H1 (cell line): Measurements from ENCODE around the gene SLIT3. TPM values are rescaled to one million over a fixed set of nuclear protein-coding genes. Genes with fewer than 3 reads are reported as not detected.

Experiments
- CTCF ChIA-PET: fragments of 300-600 bp; sonication (Branson Sonifier 250); formaldehyde crosslinking; loops from one replicate; lab custom pipeline; 2021; ENCODE audit not compliant: partially characterized antibody; lab: Charles Lee
- POLR2A ChIA-PET: fragments of 300-600 bp; sonication (Branson Sonifier 250); formaldehyde crosslinking; loops from one replicate; lab custom pipeline; 2021; ENCODE audit warnings: inconsistent platforms; ENCODE audit not compliant: partially characterized antibody; lab: Charles Lee
- DNase-seq, 2 experiments: peaks; one replicate each; pipeline versions ENCODE4 v3.0.0 to v3.0.0-alpha.2; 2010 to 2022; ENCODE audit warnings: low spot score in 2 of 2, low read depth in 1 of 2, mixed read lengths in 1 of 2
- FAIRE-seq: peaks from 2 replicates; lab custom pipeline; 2011; peaks lifted over from hg19 to GRCh38; lab: Jason Lieb, UNC
- H2AFZ ChIP-seq: 2 replicates; pipeline ENCODE4 v1.8.1; 2012; ENCODE audit warnings: low read length, inconsistent platforms
- H2AK5ac ChIP-seq: 2 replicates; pipeline ENCODE4 v1.6.1; 2013; ENCODE audit warnings: low read depth, low read length
- H2BK120ac ChIP-seq: replicated peaks from 2 replicates; pipeline ENCODE3; 2013; ENCODE audit warnings: low read depth, low read length, inconsistent platforms
- H2BK12ac ChIP-seq: 2 replicates; pipeline ENCODE4 v1.6.1; 2013; ENCODE audit warnings: low read depth, low read length
- H2BK15ac ChIP-seq: 2 replicates; pipeline ENCODE4 v1.6.1; 2013; ENCODE audit warnings: low read length
- H2BK20ac ChIP-seq: 2 replicates; pipeline ENCODE4 v1.6.1; 2013; ENCODE audit warnings: low read length
- H2BK5ac ChIP-seq: 2 replicates; pipeline ENCODE4 v1.6.1; 2013; ENCODE audit warnings: low read depth, low read length
- H3K14ac ChIP-seq: 2 replicates; pipeline ENCODE4 v1.6.1; 2013; ENCODE audit warnings: inconsistent platforms; ENCODE audit not compliant: insufficient read length
- H3K18ac ChIP-seq: 2 replicates; pipeline ENCODE4 v1.6.1; 2013; ENCODE audit warnings: low read length; ENCODE audit errors: extremely low read depth
- H3K23ac ChIP-seq: 2 replicates; pipeline ENCODE4 v1.6.1; 2013; ENCODE audit warnings: inconsistent platforms; ENCODE audit not compliant: insufficient read length
- H3K23me2 ChIP-seq: 2 replicates; pipeline ENCODE4 v1.6.1; 2013; ENCODE audit warnings: low read depth, low read length
- H3K27ac ChIP-seq: 2 replicates; pipeline ENCODE4 v1.6.1; 2011; ENCODE audit warnings: low read depth, low read length, inconsistent platforms
- H3K27me3 ChIP-seq, 4 experiments: replicated peaks in 1 of 4; 1 replicate in 1 of 4; 2 replicates in 3 of 4; pipeline versions ENCODE4 v1.6.1 to v1.8.1; 2011 to 2013; ENCODE audit warnings: low read length in 3 of 4, mild to moderate bottlenecking in 3 of 4, inconsistent platforms in 2 of 4, mixed read lengths in 2 of 4, moderate library complexity in 1 of 4; ENCODE audit not compliant: control insufficient read depth in 3 of 4, insufficient read depth in 3 of 4; ENCODE audit errors: extremely low read depth in 1 of 4
- H3K36me3 ChIP-seq, 4 experiments: 2 replicates each; pipeline versions ENCODE4 v1.6.1 to v1.8.1; 2011 to 2013; ENCODE audit warnings: mild to moderate bottlenecking in 4 of 4, low read length in 3 of 4, moderate library complexity in 2 of 4, control low read depth in 1 of 4, inconsistent platforms in 1 of 4; ENCODE audit not compliant: insufficient read depth in 4 of 4, control insufficient read depth in 2 of 4
- H3K4ac ChIP-seq: replicated peaks from 2 replicates; pipeline ENCODE3; 2013; ENCODE audit warnings: low read length, low read depth, mixed read lengths, inconsistent platforms; ENCODE audit not compliant: insufficient read length
- H3K4me1 ChIP-seq, 4 experiments: replicated peaks in 1 of 4; 1 replicate in 1 of 4; 2 replicates in 3 of 4; pipeline versions ENCODE4 v1.6.1 to v1.8.1; 2011 to 2013; ENCODE audit warnings: low read length in 3 of 4, inconsistent platforms in 2 of 4, mixed read lengths in 1 of 4; ENCODE audit not compliant: insufficient read depth in 4 of 4, control insufficient read depth in 3 of 4
- H3K4me2 ChIP-seq, 2 experiments: 2 replicates each; pipeline versions ENCODE4 v1.6.1 to v1.8.1; 2011 to 2013; ENCODE audit warnings: low read depth in 2 of 2, low read length in 2 of 2, control low read depth in 1 of 2, inconsistent platforms in 1 of 2, mild to moderate bottlenecking in 1 of 2; ENCODE audit not compliant: insufficient read depth in 1 of 2
- H3K4me3 ChIP-seq, 4 experiments: fragments of 200-600, 300-600 bp in 1 of 4; sonication (generic), shearing (Covaris generic), sonication (Bioruptor Twin) in 1 of 4; 2 replicates each; pipeline versions ENCODE4 v1.5.1 to v1.8.1; 2011 to 2016; ENCODE audit warnings: low read length in 4 of 4, low read depth in 3 of 4, control low read depth in 2 of 4, inconsistent platforms in 2 of 4, mild to moderate bottlenecking in 2 of 4, mixed read lengths in 1 of 4, moderate library complexity in 1 of 4; ENCODE audit not compliant: insufficient read depth in 2 of 4; ENCODE audit errors: extremely low read depth in 1 of 4
- H3K56ac ChIP-seq: replicated peaks from 2 replicates; pipeline ENCODE3; 2013; ENCODE audit warnings: low read depth, mild to moderate bottlenecking, mixed read lengths, low read length, inconsistent platforms; ENCODE audit not compliant: insufficient read length
- H3K79me1 ChIP-seq: 2 replicates; pipeline ENCODE4 v1.6.1; 2013; ENCODE audit warnings: low read depth, low read length, control low read depth
- H3K79me2 ChIP-seq, 2 experiments: 2 replicates each; pipeline versions ENCODE4 v1.6.1 to v1.8.1; 2012 to 2013; ENCODE audit warnings: low read length in 2 of 2, mild to moderate bottlenecking in 2 of 2, inconsistent platforms in 1 of 2; ENCODE audit not compliant: insufficient read depth in 2 of 2, control insufficient read depth in 1 of 2
- H3K9ac ChIP-seq, 4 experiments: replicated peaks in 1 of 4; 1 replicate in 1 of 4; 2 replicates in 3 of 4; pipeline versions ENCODE4 v1.6.1 to v1.8.1; 2011 to 2013; ENCODE audit warnings: low read depth in 3 of 4, low read length in 3 of 4, control low read depth in 2 of 4, mild to moderate bottlenecking in 2 of 4, moderate library complexity in 2 of 4, inconsistent platforms in 1 of 4; ENCODE audit errors: extremely low read depth in 1 of 4
- H3K9me3 ChIP-seq, 2 experiments: 2 replicates each; pipeline versions ENCODE4 v1.6.1 to v1.8.1; 2012 to 2013; ENCODE audit warnings: mild to moderate bottlenecking in 2 of 2, moderate library complexity in 2 of 2, control low read depth in 1 of 2, inconsistent platforms in 1 of 2, low read depth in 1 of 2, low read length in 1 of 2, mixed read lengths in 1 of 2; ENCODE audit not compliant: insufficient read depth in 2 of 2
- H4K20me1 ChIP-seq, 2 experiments: replicated peaks in 1 of 2; 2 replicates each; pipeline versions ENCODE3 to v1.8.1; 2011 to 2013; ENCODE audit warnings: inconsistent platforms in 2 of 2, low read length in 2 of 2, mild to moderate bottlenecking in 1 of 2; ENCODE audit not compliant: insufficient read depth in 2 of 2, control insufficient read depth in 1 of 2
- H4K5ac ChIP-seq: 2 replicates; pipeline ENCODE4 v1.6.1; 2013; ENCODE audit warnings: low read length, low read depth, mixed read lengths, inconsistent platforms; ENCODE audit not compliant: insufficient read length
- H4K8ac ChIP-seq: 2 replicates; pipeline ENCODE4 v1.8.0; 2013; ENCODE audit warnings: mild to moderate bottlenecking, moderate library complexity, low read length, inconsistent platforms; ENCODE audit not compliant: insufficient read depth; ENCODE audit errors: extremely low read depth
- H4K91ac ChIP-seq: replicated peaks from 2 replicates; pipeline ENCODE3; 2013; ENCODE audit warnings: low read length, mixed read lengths, inconsistent platforms; ENCODE audit not compliant: insufficient read length
- ASH2L ChIP-seq: fragments of 200-600, 300-600 bp; sonication (generic); IDR thresholded peaks from one replicate; pipeline ENCODE4 v1.7.1; 2017; ENCODE audit warnings: low read length
- BCL11A ChIP-seq, 2 experiments: IDR thresholded peaks; one replicate each; pipeline ENCODE4 v1.6.1; 2011; ENCODE audit warnings: low read depth in 2 of 2, low read length in 2 of 2, mild to moderate bottlenecking in 2 of 2
- EGR1 ChIP-seq: IDR thresholded peaks from 2 replicates; pipeline ENCODE4 v1.6.1; 2011; ENCODE audit warnings: low read depth, low read length, borderline replicate concordance
- NRF1 ChIP-seq: IDR thresholded peaks from 2 replicates; pipeline ENCODE4 v1.6.1; 2011; ENCODE audit warnings: mild to moderate bottlenecking, low read depth, low read length, improper control_type of control experiment
- SAP30 ChIP-seq: fragments of 300-600 bp; sonication (generic); IDR thresholded peaks from 2 replicates; pipeline ENCODE4 v1.7.1; 2012; ENCODE audit warnings: low read length, moderate library complexity, mild to moderate bottlenecking, inconsistent platforms; ENCODE audit not compliant: insufficient read depth, insufficient replicate concordance
- SP1 ChIP-seq: IDR thresholded peaks from 2 replicates; pipeline ENCODE4 v1.6.1; 2011; ENCODE audit warnings: low read depth, low read length
- TAF1 ChIP-seq: IDR thresholded peaks from 2 replicates; pipeline ENCODE4 v1.6.1; 2011; ENCODE audit warnings: mild to moderate bottlenecking, low read depth, low read length
- WGBS, 2 experiments: shearing (Covaris generic) in 1 of 2; methylation state at CpG; one replicate each; pipeline versions ENCODE4 v1.1.6 to v1.1.7; 2013 to 2015; ENCODE audit warnings: low lambda C conversion rate in 2 of 2, mixed read lengths in 2 of 2, inconsistent platforms in 1 of 2, low coverage in 1 of 2, missing lambda C conversion rate in 1 of 2; ENCODE audit not compliant: insufficient replicate concordance in 2 of 2, insufficient coverage in 1 of 2, insufficient read length in 1 of 2; ENCODE audit errors: extremely low coverage in 1 of 2, missing lambda C conversion rate in 1 of 2; 5-methylcytosine and 5-hydroxymethylcytosine counted together
- polyA plus RNA-seq, 7 experiments: library from polyadenylated mRNA; depleted of rRNA in 3 of 7; stranded (reverse) in 5 of 7; unstranded in 2 of 7; fragments of >200 nt in 5 of 7; fragments of 200-250 nt in 2 of 7; gene quantifications; 1 replicate in 5 of 7; 2 replicates in 1 of 7; 4 replicates in 1 of 7; pipeline versions ENCODE4 v1.2.1 to v1.2.3, GENCODE V29; 2011 to 2013; ENCODE audit warnings: missing spikeins in 2 of 7, mixed read lengths in 2 of 7
- total RNA-seq: library from RNA; stranded (reverse); fragmentation: NEBNext Ultra II Directional; extraction: Animal tissue kit (Norgen Biotek cat#: 25700); gene quantifications from 2 replicates; pipeline ENCODE4 v1.2.1, GENCODE V29; 2021
- TF ChIP-seq, protein P1 (sequence below), 3 experiments: IDR thresholded peaks; 1 replicate in 2 of 3; 2 replicates in 1 of 3; pipeline versions ENCODE4 v1.5.1 to v1.6.1; 2011; ENCODE audit warnings: low read length in 3 of 3, mild to moderate bottlenecking in 3 of 3, inconsistent platforms in 2 of 3, low read depth in 1 of 3, moderate library complexity in 1 of 3; ENCODE audit not compliant: insufficient read depth in 1 of 3; ENCODE audit errors: control extremely low read depth in 1 of 3
- TF ChIP-seq, protein P2 (sequence below): IDR thresholded peaks from 2 replicates; pipeline ENCODE4 v1.6.1; 2012; ENCODE audit warnings: low read length, inconsistent platforms

The SLIT3 gene
- total and polyA plus RNA-seq, 2 of the 8 experiments (the other 6 are each of a cell fraction or from before 2014, with no cell fraction given) = 1.1 to 1.2 TPM

DNA sequence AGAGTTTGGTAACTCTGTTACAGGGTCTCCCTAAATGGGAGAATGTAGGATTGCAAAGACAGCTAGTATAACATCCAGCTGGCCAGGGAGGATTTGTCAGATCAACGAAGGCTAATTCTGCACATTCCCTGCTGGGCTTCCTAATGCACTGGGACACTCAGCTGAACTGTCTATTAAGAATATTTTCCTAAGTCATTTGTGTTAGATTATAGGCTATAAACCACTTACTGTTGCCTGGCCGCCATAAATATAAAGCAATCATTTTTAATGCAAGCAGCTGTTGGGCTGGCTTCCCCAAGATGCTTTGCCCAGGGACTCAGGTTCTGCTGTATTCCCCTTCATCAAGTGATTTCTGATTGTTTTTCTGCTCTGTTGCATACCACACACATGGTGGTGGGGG, 35.3 kb upstream of the SLIT3 start:
- Histone ChIP-seq H2BK20ac (no peak overlapping the region), H3K9me3 (no peaks in the 10 kb centered on the region)
- WGBS, 2 experiments = 90% methylated on average over 2 of the region's 2 CpGs; no CpG with 5 or more reads in 1 of the 2 experiments
- TF ChIP-seq, protein P1, sequence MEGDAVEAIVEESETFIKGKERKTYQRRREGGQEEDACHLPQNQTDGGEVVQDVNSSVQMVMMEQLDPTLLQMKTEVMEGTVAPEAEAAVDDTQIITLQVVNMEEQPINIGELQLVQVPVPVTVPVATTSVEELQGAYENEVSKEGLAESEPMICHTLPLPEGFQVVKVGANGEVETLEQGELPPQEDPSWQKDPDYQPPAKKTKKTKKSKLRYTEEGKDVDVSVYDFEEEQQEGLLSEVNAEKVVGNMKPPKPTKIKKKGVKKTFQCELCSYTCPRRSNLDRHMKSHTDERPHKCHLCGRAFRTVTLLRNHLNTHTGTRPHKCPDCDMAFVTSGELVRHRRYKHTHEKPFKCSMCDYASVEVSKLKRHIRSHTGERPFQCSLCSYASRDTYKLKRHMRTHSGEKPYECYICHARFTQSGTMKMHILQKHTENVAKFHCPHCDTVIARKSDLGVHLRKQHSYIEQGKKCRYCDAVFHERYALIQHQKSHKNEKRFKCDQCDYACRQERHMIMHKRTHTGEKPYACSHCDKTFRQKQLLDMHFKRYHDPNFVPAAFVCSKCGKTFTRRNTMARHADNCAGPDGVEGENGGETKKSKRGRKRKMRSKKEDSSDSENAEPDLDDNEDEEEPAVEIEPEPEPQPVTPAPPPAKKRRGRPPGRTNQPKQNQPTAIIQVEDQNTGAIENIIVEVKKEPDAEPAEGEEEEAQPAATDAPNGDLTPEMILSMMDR (IDR thresholded peaks at IDR 0.05; ENCODE audit: control extremely low read depth in 1 of 3, insufficient read depth in 1 of 3, low read depth in 1 of 3, low read length in 3 of 3) = no peak
- TF ChIP-seq, protein P2, sequence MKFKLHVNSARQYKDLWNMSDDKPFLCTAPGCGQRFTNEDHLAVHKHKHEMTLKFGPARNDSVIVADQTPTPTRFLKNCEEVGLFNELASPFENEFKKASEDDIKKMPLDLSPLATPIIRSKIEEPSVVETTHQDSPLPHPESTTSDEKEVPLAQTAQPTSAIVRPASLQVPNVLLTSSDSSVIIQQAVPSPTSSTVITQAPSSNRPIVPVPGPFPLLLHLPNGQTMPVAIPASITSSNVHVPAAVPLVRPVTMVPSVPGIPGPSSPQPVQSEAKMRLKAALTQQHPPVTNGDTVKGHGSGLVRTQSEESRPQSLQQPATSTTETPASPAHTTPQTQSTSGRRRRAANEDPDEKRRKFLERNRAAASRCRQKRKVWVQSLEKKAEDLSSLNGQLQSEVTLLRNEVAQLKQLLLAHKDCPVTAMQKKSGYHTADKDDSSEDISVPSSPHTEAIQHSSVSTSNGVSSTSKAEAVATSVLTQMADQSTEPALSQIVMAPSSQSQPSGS = no peak
- no peak for TF ChIP-seq TAF1
- TF ChIP-seq NRF1 = no peak
- TF ChIP-seq BCL11A (IDR thresholded peaks at IDR 0.05; ENCODE audit: low read depth in 2 of 2, low read length in 2 of 2) = no peak
- no peak for TF ChIP-seq EGR1
- TF ChIP-seq SAP30 = no peak
- TF ChIP-seq ASH2L = no peak
- TF ChIP-seq SP1 = no peak

More for the DNA sequence above, 35.3 kb upstream of the SLIT3 start:
- Histone ChIP-seq H3K79me1 (no peaks in the 10 kb centered on the region), H2BK120ac (no peak overlapping the region), H3K79me2 (no peaks in the 10 kb centered on the region), H3K23me2 (no peaks in the 10 kb centered on the region), H3K27ac (no peak overlapping the region), H4K20me1 (no peaks in the 10 kb centered on the region), H2BK15ac (no peak overlapping the region), H3K4ac (no peak overlapping the region), H3K4me1 (peaks cover 0 to 2% (median 0%) of the 10 kb centered on the region in 4 experiments; a peak in 1 of 7 replicates), H3K18ac (no peak overlapping the region), H2BK12ac (no peak overlapping the region), H4K8ac (no peak overlapping the region), H3K4me2 (no peak overlapping the region), H2AK5ac (no peak overlapping the region), H3K23ac (no peak overlapping the region), H3K56ac (no peak overlapping the region), H4K91ac (no peak overlapping the region), H3K14ac (no peak overlapping the region), H2BK5ac (no peak overlapping the region), H3K9ac (no peak overlapping the region), H3K27me3 (no peaks in the 10 kb centered on the region; a peak in 1 of 7 replicates), H2AFZ (no peak overlapping the region), H3K36me3 (no peaks in the 10 kb centered on the region), H4K5ac (no peak overlapping the region), H3K4me3 (no peak overlapping the region)
- no peak for DNase-seq
- FAIRE-seq = no peak
- ChIA-PET POLR2A (no interaction called here), CTCF (interaction anchor here (0.8 kb wide), 1 partner anchor 34 kb away, joined by 3 read pairs; no protein-coding TSS in a partner anchor)
